Esophagus muscularis mucosa (tissue), 3 donors: ENCODE results near the gene SLC29A3.

Experiments used
- POLR2AphosphoS5 ChIP-seq, 2 donors: sonication (generic); formaldehyde crosslinking; IDR thresholded peaks; one replicate each; pipeline ENCODE4 v1.6.1; 2017; ENCODE audit warnings: antibody characterized with exemption in 2 of 2
- TF ChIP-seq, protein P1 (sequence below), 3 experiments: fragments of 200-600 bp in 2 of 3; fragments of 450-650 bp in 1 of 3; sonication (generic) in 2 of 3; IDR thresholded peaks; one replicate each; pipeline ENCODE4 v1.5.1; 2017 to 2019; ENCODE audit warnings: antibody characterized with exemption in 3 of 3, mild to moderate bottlenecking in 2 of 3, moderate library complexity in 1 of 3

- TF ChIP-seq POLR2AphosphoS5 (IDR thresholded peaks at IDR 0.05), result no peak
- TF ChIP-seq, protein P1, sequence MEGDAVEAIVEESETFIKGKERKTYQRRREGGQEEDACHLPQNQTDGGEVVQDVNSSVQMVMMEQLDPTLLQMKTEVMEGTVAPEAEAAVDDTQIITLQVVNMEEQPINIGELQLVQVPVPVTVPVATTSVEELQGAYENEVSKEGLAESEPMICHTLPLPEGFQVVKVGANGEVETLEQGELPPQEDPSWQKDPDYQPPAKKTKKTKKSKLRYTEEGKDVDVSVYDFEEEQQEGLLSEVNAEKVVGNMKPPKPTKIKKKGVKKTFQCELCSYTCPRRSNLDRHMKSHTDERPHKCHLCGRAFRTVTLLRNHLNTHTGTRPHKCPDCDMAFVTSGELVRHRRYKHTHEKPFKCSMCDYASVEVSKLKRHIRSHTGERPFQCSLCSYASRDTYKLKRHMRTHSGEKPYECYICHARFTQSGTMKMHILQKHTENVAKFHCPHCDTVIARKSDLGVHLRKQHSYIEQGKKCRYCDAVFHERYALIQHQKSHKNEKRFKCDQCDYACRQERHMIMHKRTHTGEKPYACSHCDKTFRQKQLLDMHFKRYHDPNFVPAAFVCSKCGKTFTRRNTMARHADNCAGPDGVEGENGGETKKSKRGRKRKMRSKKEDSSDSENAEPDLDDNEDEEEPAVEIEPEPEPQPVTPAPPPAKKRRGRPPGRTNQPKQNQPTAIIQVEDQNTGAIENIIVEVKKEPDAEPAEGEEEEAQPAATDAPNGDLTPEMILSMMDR (IDR thresholded peaks at IDR 0.05), result no peak
Observed at GRCh38 chr10:71402005-71402404, 82.9 kb downstream of the SLC29A3 start.
